Fibroblast of mammary gland (primary cell): Measurements from ENCODE around the gene VDR.

ENCODE experiments used
- DNase-seq: peaks from one replicate; pipeline ENCODE4 v3.0.0-alpha.2; 2010; ENCODE audit warnings: low read depth
- H3K4me3 ChIP-seq: 2 replicates; pipeline ENCODE4 v1.5.1; 2011; ENCODE audit warnings: low read depth, mild to moderate bottlenecking, low read length, moderate library complexity; ENCODE audit not compliant: control insufficient read depth
- CTCF ChIP-seq: conservative IDR thresholded peaks from 2 replicates; pipeline ENCODE4 v1.5.1; 2011; ENCODE audit warnings: low read depth, low read length, inconsistent platforms; ENCODE audit not compliant: control insufficient read depth, insufficient read depth

Gene VDR

DNA sequence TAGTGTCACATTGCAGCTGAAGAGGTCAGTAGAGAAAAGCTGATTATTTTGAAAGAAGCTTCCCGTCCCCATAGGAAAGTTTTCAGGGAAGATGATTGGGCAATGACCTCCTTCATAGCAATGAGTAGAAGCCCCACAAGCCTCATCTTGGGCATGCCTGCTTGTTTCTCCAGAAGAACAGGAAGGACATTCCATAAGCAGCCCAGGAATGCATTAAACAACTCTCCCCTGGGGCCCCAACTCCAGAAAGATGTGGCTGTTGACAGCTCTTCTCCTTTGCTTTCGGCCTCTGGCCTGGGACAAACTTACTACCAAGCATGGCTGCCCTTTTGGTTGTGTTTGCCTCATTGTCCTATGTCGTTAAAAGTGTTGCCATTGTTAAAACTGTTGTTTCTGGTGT is 5.7 kb upstream of the VDR start:
- DNase-seq = peak; percentile 90
- no peak for TF ChIP-seq CTCF

DNA sequence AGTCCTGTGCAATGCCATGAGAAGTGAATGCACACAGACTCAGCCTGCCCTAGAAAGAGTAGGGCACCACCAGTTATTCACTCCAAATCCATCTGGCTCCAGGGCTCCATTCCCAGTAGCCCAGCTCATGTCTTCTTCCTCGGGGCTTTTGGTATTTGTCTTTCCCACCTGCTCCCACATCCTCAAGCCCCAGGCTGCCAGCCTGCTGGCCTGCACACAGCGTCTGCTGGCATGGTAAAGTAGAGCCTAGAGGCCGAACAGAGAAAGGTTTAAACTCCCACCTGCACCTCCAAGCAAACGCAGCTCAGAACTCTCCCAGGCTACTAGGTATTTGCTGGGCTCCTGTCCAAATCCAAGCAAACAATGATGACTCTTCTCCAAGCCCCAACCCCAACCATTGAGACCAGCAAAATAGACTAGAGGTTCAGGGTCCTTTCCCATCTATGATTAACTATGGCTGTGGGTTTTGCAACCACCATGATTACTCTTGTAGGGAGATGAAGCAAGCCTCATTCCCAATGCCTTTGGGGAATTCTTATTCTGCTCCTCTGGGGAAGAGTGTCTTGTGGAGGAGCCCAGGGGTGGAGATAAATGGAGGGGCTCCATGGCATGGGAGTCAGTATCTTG is 5.2 kb upstream of the VDR start:
- TF ChIP-seq CTCF = no peak
- no peak overlapping the region for H3K4me3 ChIP-seq
- DNase-seq = peak; percentile 87

More for the DNA sequence above, 5.7 kb upstream of the VDR start:
- H3K4me3 ChIP-seq = no peak overlapping the region

DNA sequence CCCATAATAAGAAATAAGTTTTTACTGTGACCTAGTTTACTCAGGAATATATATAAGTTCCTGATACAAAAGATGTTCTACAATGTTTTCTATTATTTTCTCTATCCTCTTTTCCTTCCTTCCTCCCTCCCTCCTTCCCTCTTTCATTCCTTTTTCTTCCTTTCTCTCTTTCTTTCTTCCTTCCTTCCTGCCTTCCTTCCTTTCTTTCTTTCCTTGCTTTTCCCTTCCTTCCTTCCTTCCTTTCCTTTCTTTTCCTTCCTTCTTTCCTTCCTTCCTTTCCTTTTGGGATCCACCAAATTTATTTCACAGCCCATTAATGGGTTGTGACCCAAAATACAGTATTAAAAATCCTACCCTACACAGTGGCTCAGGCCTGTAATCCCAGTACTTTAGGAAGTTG is 3.9 kb upstream of the VDR start:
- no peak overlapping the region for H3K4me3 ChIP-seq
- no peak for DNase-seq
- no peak for TF ChIP-seq CTCF

- no peak for DNase-seq
- H3K4me3 ChIP-seq = no peak overlapping the region
- TF ChIP-seq CTCF = no peak
These were observed 3.2 kb upstream of the VDR start for GRCh38 chr12:47907851-47908454.

- DNase-seq = peak; percentile 83
- H3K4me3 ChIP-seq = peak overlapping the region; percentile 85
- no peak for TF ChIP-seq CTCF
These were observed 674 bp downstream of the VDR start for GRCh38 chr12:47903927-47904712.

GRCh38 chr12:47903151-47903611 is 1.6 kb downstream of the VDR start:
- TF ChIP-seq CTCF = no peak
- peak; percentile 76 for DNase-seq
- H3K4me3 ChIP-seq = peak overlapping the region; percentile 85
